IMR-90 (cell line): ENCODE results near the gene PYGB. TPM values are rescaled to one million over a fixed set of nuclear protein-coding genes. Genes with fewer than 3 reads are reported as not detected.

ENCODE experiments used
- ATAC-seq: fragments of 200-7000 bp; cut with Tn5 transposase; 2 replicates; pipeline ENCODE4 v1.9.1; 2020; ENCODE audit warnings: low read depth, mild to moderate bottlenecking, moderate library complexity
- BruUV-seq: library from RNA; stranded (reverse); fragments of 400-500 nt; replicated peaks from 2 replicates; lab custom pipeline; 2021; lab: Mats Ljungman, UMichigan
- CTCF ChIA-PET: fragments of 300-600 bp; formaldehyde crosslinking; extraction: SDS; loops from one replicate; lab custom pipeline; 2021; ENCODE audit warnings: antibody characterized with exemption; lab: Yijun Ruan, JAX
- POLR2A ChIA-PET: fragments of 300-600 bp; sonication (Branson Sonifier 250); formaldehyde crosslinking; loops from one replicate; lab custom pipeline; 2022; ENCODE audit warnings: antibody characterized with exemption; ENCODE audit not compliant: unreplicated experiment; lab: Charles Lee
- DNase-seq: peaks from one replicate; pipeline ENCODE4 v3.0.0; 2013
- H2AFZ ChIP-seq: replicated peaks from 2 replicates; pipeline ENCODE3; 2013; ENCODE audit warnings: low read length, mild to moderate bottlenecking; ENCODE audit not compliant: poor library complexity
- H2AK5ac ChIP-seq: 2 replicates; pipeline ENCODE4 v1.6.1; 2013; ENCODE audit warnings: low read depth, low read length, inconsistent platforms
- H2AK9ac ChIP-seq: replicated peaks from 2 replicates; pipeline ENCODE3; 2013; ENCODE audit warnings: mild to moderate bottlenecking, low read depth, low read length, moderate library complexity; ENCODE audit not compliant: poor library complexity
- H2BK120ac ChIP-seq: 2 replicates; pipeline ENCODE4 v1.6.1; 2013; ENCODE audit warnings: low read depth, low read length, inconsistent platforms
- H2BK15ac ChIP-seq: 3 replicates; pipeline ENCODE4 v1.6.1; 2013; ENCODE audit warnings: low read depth, low read length, inconsistent platforms
- H2BK20ac ChIP-seq: 2 replicates; pipeline ENCODE4 v1.6.1; 2013; ENCODE audit warnings: low read depth, mild to moderate bottlenecking, inconsistent platforms, low read length, moderate library complexity
- H2BK5ac ChIP-seq: 2 replicates; pipeline ENCODE4 v1.6.1; 2013; ENCODE audit warnings: mild to moderate bottlenecking, low read depth, low read length, inconsistent platforms; ENCODE audit not compliant: poor library complexity, severe bottlenecking
- H3K14ac ChIP-seq: replicated peaks from 2 replicates; pipeline ENCODE4 v1.6.1; 2013; ENCODE audit warnings: low read depth, low read length, inconsistent platforms
- H3K18ac ChIP-seq: 2 replicates; pipeline ENCODE4 v1.6.1; 2013; ENCODE audit warnings: low read depth, low read length, control low read depth
- H3K23ac ChIP-seq: 2 replicates; pipeline ENCODE4 v1.6.1; 2013; ENCODE audit warnings: low read depth, low read length, inconsistent platforms
- H3K27ac ChIP-seq: 2 replicates; pipeline ENCODE4 v1.5.1; 2013; ENCODE audit warnings: mild to moderate bottlenecking, control low read depth, low read length; ENCODE audit not compliant: insufficient read depth
- H3K27me3 ChIP-seq: 2 replicates; pipeline ENCODE4 v1.6.1; 2013; ENCODE audit warnings: low read length; ENCODE audit not compliant: control insufficient read depth, insufficient read depth
- H3K36me3 ChIP-seq: 2 replicates; pipeline ENCODE4 v1.6.1; 2013; ENCODE audit warnings: low read length, mixed read lengths; ENCODE audit not compliant: control insufficient read depth, insufficient read depth
- H3K4ac ChIP-seq: 2 replicates; pipeline ENCODE4 v1.6.1; 2013; ENCODE audit warnings: low read depth, low read length, inconsistent platforms
- H3K4me1 ChIP-seq: 2 replicates; pipeline ENCODE4 v1.6.1; 2013; ENCODE audit warnings: low read length, mixed read lengths; ENCODE audit not compliant: control insufficient read depth, insufficient read depth
- H3K4me2 ChIP-seq: 2 replicates; pipeline ENCODE4 v1.6.1; 2013; ENCODE audit warnings: low read depth, mild to moderate bottlenecking, control low read depth, low read length, moderate library complexity
- H3K4me3 ChIP-seq: 2 replicates; pipeline ENCODE4 v1.5.1; 2013; ENCODE audit warnings: low read depth, mild to moderate bottlenecking, control low read depth, low read length, moderate library complexity; ENCODE audit not compliant: insufficient read depth
- H3K56ac ChIP-seq: 2 replicates; pipeline ENCODE4 v1.6.1; 2013; ENCODE audit warnings: low read length, inconsistent platforms; ENCODE audit not compliant: insufficient read depth; ENCODE audit errors: extremely low read depth
- H3K79me1 ChIP-seq, 2 experiments: 2 replicates each; pipeline ENCODE4 v1.6.1; 2013; ENCODE audit warnings: low read length in 2 of 2, inconsistent platforms in 1 of 2, low read depth in 1 of 2
- H3K9ac ChIP-seq: 2 replicates; pipeline ENCODE4 v1.6.1; 2013; ENCODE audit warnings: low read depth, low read length, control low read depth
- H3K9me1 ChIP-seq: 2 replicates; pipeline ENCODE4 v1.6.1; 2013; ENCODE audit warnings: low read length, inconsistent platforms; ENCODE audit not compliant: insufficient read depth
- H3K9me3 ChIP-seq: 2 replicates; pipeline ENCODE4 v1.6.1; 2013; ENCODE audit warnings: low read length; ENCODE audit not compliant: control insufficient read depth, insufficient read depth
- H4K20me1 ChIP-seq: 2 replicates; pipeline ENCODE4 v1.6.1; 2013; ENCODE audit warnings: low read length, inconsistent platforms; ENCODE audit not compliant: insufficient read depth
- H4K5ac ChIP-seq: 2 replicates; pipeline ENCODE4 v1.6.1; 2013; ENCODE audit warnings: mild to moderate bottlenecking, low read depth, low read length, control low read depth
- H4K8ac ChIP-seq, 2 experiments: 2 replicates each; pipeline ENCODE4 v1.6.1; 2013; ENCODE audit warnings: low read depth in 2 of 2, low read length in 2 of 2, control low read depth in 1 of 2, inconsistent platforms in 1 of 2
- H4K91ac ChIP-seq: 2 replicates; pipeline ENCODE4 v1.6.1; 2013; ENCODE audit warnings: low read depth, low read length, inconsistent platforms; ENCODE audit not compliant: insufficient read depth
- BHLHE40 ChIP-seq: fragments of 150-350 bp; IDR thresholded peaks from 2 replicates; pipeline ENCODE4 v1.6.1; 2016; ENCODE audit warnings: mild to moderate bottlenecking, low read depth, low read length
- CEBPB ChIP-seq: IDR thresholded peaks from 2 replicates; pipeline ENCODE4 v1.6.1; 2012; ENCODE audit warnings: low read depth, low read length, improper control_type of control experiment
- CHD1 ChIP-seq: IDR thresholded peaks from 2 replicates; pipeline ENCODE4 v1.6.1; 2012; ENCODE audit warnings: low read depth, low read length, improper control_type of control experiment
- MAFK ChIP-seq: IDR thresholded peaks from 2 replicates; pipeline ENCODE4 v1.6.1; 2012; ENCODE audit warnings: low read depth, low read length, improper control_type of control experiment
- MAZ ChIP-seq: IDR thresholded peaks from 2 replicates; pipeline ENCODE4 v1.6.1; 2012; ENCODE audit warnings: low read depth, mild to moderate bottlenecking, low read length, improper control_type of control experiment, moderate library complexity, borderline replicate concordance
- MXI1 ChIP-seq: IDR thresholded peaks from 2 replicates; pipeline ENCODE4 v1.6.1; 2012; ENCODE audit warnings: low read depth, mild to moderate bottlenecking, low read length, moderate library complexity, borderline replicate concordance
- NFE2L2 ChIP-seq: fragments of 150-350 bp; IDR thresholded peaks from 2 replicates; pipeline ENCODE4 v1.6.1; 2016; ENCODE audit warnings: low read depth, mild to moderate bottlenecking, low read length
- POLR2A ChIP-seq: IDR thresholded peaks from 2 replicates; pipeline ENCODE4 v1.6.1; 2012; ENCODE audit warnings: mild to moderate bottlenecking, low read depth, low read length
- RAD21 ChIP-seq: IDR thresholded peaks from 2 replicates; pipeline ENCODE4 v1.6.1; 2012; ENCODE audit warnings: low read length, improper control_type of control experiment
- RCOR1 ChIP-seq: IDR thresholded peaks from 2 replicates; pipeline ENCODE4 v1.6.1; 2012; ENCODE audit warnings: mild to moderate bottlenecking, low read length, improper control_type of control experiment; ENCODE audit not compliant: insufficient replicate concordance
- RFX5 ChIP-seq: IDR thresholded peaks from 2 replicates; pipeline ENCODE4 v1.8.0; 2012; ENCODE audit warnings: low read depth, mild to moderate bottlenecking, low read length, moderate library complexity
- SMC3 ChIP-seq: fragments of 150-350 bp; IDR thresholded peaks from 2 replicates; pipeline ENCODE4 v1.6.1; 2016; ENCODE audit warnings: low read depth, mild to moderate bottlenecking, antibody characterized with exemption, low read length, moderate library complexity
- USF2 ChIP-seq: fragments of 150-350 bp; IDR thresholded peaks from 2 replicates; pipeline ENCODE4 v1.6.1; 2017; ENCODE audit warnings: mild to moderate bottlenecking, antibody characterized with exemption, low read length, low read depth
- WGBS, 2 experiments: methylation state at CpG; one replicate each; pipeline versions ENCODE4 v1.1.5 to v1.1.7; 2013; ENCODE audit warnings: missing lambda C conversion rate in 2 of 2; ENCODE audit not compliant: insufficient read length in 1 of 2; ENCODE audit errors: extremely low coverage in 2 of 2; 5-methylcytosine and 5-hydroxymethylcytosine counted together
- dilution Hi-C: fragments of 300-500 bp; cut with HindIII; formaldehyde crosslinking; loops from one replicate; pipeline ENCODE4 v1.14.3; 2018; ENCODE audit warnings: low sequenced_read_pairs; ENCODE audit not compliant: unreplicated experiment
- in situ Hi-C: fragments of 300-500 bp; cut with MboI; formaldehyde crosslinking; loops from 3 replicates; pipeline ENCODE4 v1.14.3; 2019; ENCODE audit warnings: low sequenced_read_pairs, inconsistent platforms, mixed read lengths
- intact Hi-C: fragments of 100-400 bp; cut with micrococcal nuclease; formaldehyde crosslinking; loops from 2 replicates; pipeline ENCODE4 v1.10.0; 2022
- polyA plus RNA-seq, 3 experiments: library from polyadenylated mRNA; depleted of rRNA; stranded (reverse); fragments of >200 nt; gene quantifications; 2 replicates each; pipeline ENCODE4 v1.2.3, GENCODE V29; 2012; ENCODE audit warnings: low replicate concordance in 1 of 3
- total RNA-seq: library from RNA; depleted of rRNA; stranded (reverse); fragments of >200 nt; gene quantifications from 2 replicates; pipeline ENCODE4 v1.2.3, GENCODE V29; 2012
- TF ChIP-seq, protein P1 (sequence below): conservative IDR thresholded peaks from 2 replicates; pipeline ENCODE4 v1.5.1; 2012; ENCODE audit warnings: mild to moderate bottlenecking, low read depth, low read length, improper control_type of control experiment
- TF ChIP-seq, protein P2 (sequence below): fragments of 150-350 bp; IDR thresholded peaks from 2 replicates; pipeline ENCODE4 v1.6.1; 2016; ENCODE audit warnings: low read depth, mild to moderate bottlenecking, low read length, moderate library complexity, borderline replicate concordance

Gene PYGB
- total and polyA plus RNA-seq, 2 of the 4 experiments (the other 2 are of a cell fraction), result 72.4 to 83.1 TPM

DNA sequence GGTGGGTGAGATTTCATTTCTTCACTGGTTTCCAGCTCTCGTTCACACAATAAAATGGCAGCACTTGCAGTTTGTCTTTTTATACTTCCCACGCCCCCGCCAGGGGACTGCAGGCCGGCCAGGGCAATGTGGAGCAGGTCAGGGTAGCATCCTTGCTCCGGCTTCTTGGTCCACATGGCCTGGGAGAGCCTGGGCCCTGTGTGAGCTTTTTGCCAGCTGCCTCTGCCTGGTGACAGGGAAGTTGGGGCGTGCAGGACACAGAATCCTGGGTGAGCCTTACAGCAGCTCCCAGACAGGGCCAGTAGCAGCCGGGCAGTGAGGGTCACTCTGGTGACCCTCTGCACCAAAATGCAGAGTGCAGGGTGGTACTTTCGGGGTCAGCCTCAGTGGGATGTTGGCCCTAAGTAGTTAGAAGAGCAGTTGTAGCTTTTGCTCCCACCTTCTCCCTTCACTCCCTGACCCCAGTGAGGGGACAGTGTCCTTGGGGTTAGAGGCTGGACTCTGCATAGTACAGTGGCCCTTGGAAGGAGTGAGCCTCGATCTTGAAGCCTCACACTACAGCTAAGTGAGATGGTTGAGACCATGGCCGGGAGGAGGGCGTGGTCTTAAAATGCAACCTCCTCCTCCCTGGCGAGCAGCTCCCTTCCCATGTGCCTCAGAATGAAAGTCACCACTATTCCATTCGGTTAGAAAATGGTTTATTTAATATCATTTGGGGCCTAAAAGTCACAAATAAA is 23.8 kb downstream of the PYGB start:
- H3K36me3 ChIP-seq, result peaks cover 63% of the 10 kb centered on the region
- no peaks in the 10 kb centered on the region; the same call in none of the 2 replicates for H4K20me1 ChIP-seq
- CTCF ChIA-PET, result no interaction called here
- H4K8ac ChIP-seq, result no peak overlapping the region
- no peak overlapping the region for H2AFZ ChIP-seq
- intact Hi-C loops (no loop called here), in situ Hi-C loops (loop anchor here (25.0 kb wide), 2 partner anchors 716 to 1634 kb away; partner anchors contain the start of gene CST3), dilution Hi-C loops (no loop called here)
- no peak overlapping the region for H4K5ac ChIP-seq
- no peaks in the 10 kb centered on the region for H3K4me1 ChIP-seq
- H3K56ac ChIP-seq, result no peak overlapping the region
- no peak overlapping the region for H2AK5ac ChIP-seq
- H3K9me3 ChIP-seq, result no peaks in the 10 kb centered on the region
- H2AK9ac ChIP-seq, result no peak overlapping the region
- no peak overlapping the region for H3K4ac ChIP-seq
- no peak for ATAC-seq
- no peak overlapping the region for H4K91ac ChIP-seq
- no peak overlapping the region for H2BK5ac ChIP-seq
- no peak overlapping the region for H3K23ac ChIP-seq
- no peak overlapping the region for H3K27ac ChIP-seq
- no peak for DNase-seq
- H2BK20ac ChIP-seq, result no peak overlapping the region
- no peak overlapping the region for H3K4me2 ChIP-seq
- BruUV-seq, result no TSS peak
- POLR2A ChIA-PET, result no interaction called here
- H3K27me3 ChIP-seq, result no peaks in the 10 kb centered on the region
- no peak overlapping the region for H3K14ac ChIP-seq
- H3K9ac ChIP-seq, result no peak overlapping the region
- 98% methylated on average over 5 of the region's 13 CpGs; no CpG with 5 or more reads in 1 of the 2 experiments for WGBS, 2 experiments
- H3K4me3 ChIP-seq, result no peak overlapping the region
- no peak overlapping the region for H3K18ac ChIP-seq
- peaks cover 6% of the 10 kb centered on the region; the same call in 1 of the 2 replicates for H3K9me1 ChIP-seq
- H2BK120ac ChIP-seq, result no peak overlapping the region
- H2BK15ac ChIP-seq, result no peak overlapping the region
- peaks cover 16 to 30% of the 10 kb centered on the region in 2 experiments for H3K79me1 ChIP-seq
- TF ChIP-seq MXI1 (no peak), CEBPB (no peak), RCOR1 (no peak), RAD21 (no peak), USF2 (no peak), MAZ (no peak), RFX5 (no peak), BHLHE40 (no peak), CHD1 (no peak), POLR2A (no peak), NFE2L2 (no peak), SMC3 (no peak), MAFK (no peak)
- TF ChIP-seq, protein P1, sequence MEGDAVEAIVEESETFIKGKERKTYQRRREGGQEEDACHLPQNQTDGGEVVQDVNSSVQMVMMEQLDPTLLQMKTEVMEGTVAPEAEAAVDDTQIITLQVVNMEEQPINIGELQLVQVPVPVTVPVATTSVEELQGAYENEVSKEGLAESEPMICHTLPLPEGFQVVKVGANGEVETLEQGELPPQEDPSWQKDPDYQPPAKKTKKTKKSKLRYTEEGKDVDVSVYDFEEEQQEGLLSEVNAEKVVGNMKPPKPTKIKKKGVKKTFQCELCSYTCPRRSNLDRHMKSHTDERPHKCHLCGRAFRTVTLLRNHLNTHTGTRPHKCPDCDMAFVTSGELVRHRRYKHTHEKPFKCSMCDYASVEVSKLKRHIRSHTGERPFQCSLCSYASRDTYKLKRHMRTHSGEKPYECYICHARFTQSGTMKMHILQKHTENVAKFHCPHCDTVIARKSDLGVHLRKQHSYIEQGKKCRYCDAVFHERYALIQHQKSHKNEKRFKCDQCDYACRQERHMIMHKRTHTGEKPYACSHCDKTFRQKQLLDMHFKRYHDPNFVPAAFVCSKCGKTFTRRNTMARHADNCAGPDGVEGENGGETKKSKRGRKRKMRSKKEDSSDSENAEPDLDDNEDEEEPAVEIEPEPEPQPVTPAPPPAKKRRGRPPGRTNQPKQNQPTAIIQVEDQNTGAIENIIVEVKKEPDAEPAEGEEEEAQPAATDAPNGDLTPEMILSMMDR, result no peak
- TF ChIP-seq, protein P2, sequence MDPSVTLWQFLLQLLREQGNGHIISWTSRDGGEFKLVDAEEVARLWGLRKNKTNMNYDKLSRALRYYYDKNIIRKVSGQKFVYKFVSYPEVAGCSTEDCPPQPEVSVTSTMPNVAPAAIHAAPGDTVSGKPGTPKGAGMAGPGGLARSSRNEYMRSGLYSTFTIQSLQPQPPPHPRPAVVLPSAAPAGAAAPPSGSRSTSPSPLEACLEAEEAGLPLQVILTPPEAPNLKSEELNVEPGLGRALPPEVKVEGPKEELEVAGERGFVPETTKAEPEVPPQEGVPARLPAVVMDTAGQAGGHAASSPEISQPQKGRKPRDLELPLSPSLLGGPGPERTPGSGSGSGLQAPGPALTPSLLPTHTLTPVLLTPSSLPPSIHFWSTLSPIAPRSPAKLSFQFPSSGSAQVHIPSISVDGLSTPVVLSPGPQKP, result no peak
